Measurements from ENCODE around the gene TCTN3.
"Not testable (repeated sequence)": the region's sequence is repeated elsewhere in the genome, so short reads cannot be mapped to it uniquely, and the experiment has no call there.

The TCTN3 gene

GRCh38 chr10:95675403-95676116 is 18.2 kb downstream of the TCTN3 start:
- DNase-seq: no peak

- no peak for DNase-seq
Measured at GRCh38 chr10:95674643-95675042, 19.1 kb downstream of the TCTN3 start.

GRCh38 chr10:95672641-95673040 is 21.1 kb downstream of the TCTN3 start:
- DNase-seq: not testable (repeated sequence)

GRCh38 chr10:95664543-95664942 is 29.2 kb downstream of the TCTN3 start:
- no peak for DNase-seq

- no peak for DNase-seq
Measured at GRCh38 chr10:95663496-95663895, 30.2 kb downstream of the TCTN3 start.

- DNase-seq: no peak
Measured at GRCh38 chr10:95661818-95662217, 31.9 kb downstream of the TCTN3 start.

GRCh38 chr10:95660283-95660682 is 33.4 kb downstream of the TCTN3 start:
- DNase-seq: no peak

- no peak for DNase-seq
Measured at GRCh38 chr10:95657250-95657649, 36.5 kb downstream of the TCTN3 start.

- DNase-seq: peak; percentile 77
Measured at GRCh38 chr10:95656291-95657164, 37.2 kb downstream of the TCTN3 start, which contains the start of gene ALDH18A1. TSS of gene ALDH18A1 (minus strand) at chr10:95656711. CDS start at chr10:95653377, 3,334 bp downstream.

- DNase-seq: peak; percentile 12
Measured at GRCh38 chr10:95655571-95656290, 38.0 kb downstream of the TCTN3 start.

GRCh38 chr10:95653895-95654294 is 39.8 kb downstream of the TCTN3 start:
- no peak for DNase-seq

GRCh38 chr10:95651346-95652060 is 42.2 kb downstream of the TCTN3 start:
- DNase-seq: no peak

GRCh38 chr10:95650232-95650631 is 43.5 kb downstream of the TCTN3 start:
- no peak for DNase-seq

- no peak for DNase-seq
Measured at GRCh38 chr10:95648138-95648537, 45.6 kb downstream of the TCTN3 start.

- DNase-seq: no peak
Measured at GRCh38 chr10:95646160-95646559, 47.6 kb downstream of the TCTN3 start.

- DNase-seq: no peak
Measured at GRCh38 chr10:95644901-95645300, 48.8 kb downstream of the TCTN3 start.

GRCh38 chr10:95640891-95641315 is 52.8 kb downstream of the TCTN3 start:
- no peak for DNase-seq

- no peak for DNase-seq
Measured at GRCh38 chr10:95637911-95638310, 55.8 kb downstream of the TCTN3 start.

GRCh38 chr10:95637140-95637539 is 56.6 kb downstream of the TCTN3 start:
- no peak for DNase-seq

- no peak for DNase-seq
Measured at GRCh38 chr10:95635319-95635733, 58.4 kb downstream of the TCTN3 start.

- no peak for DNase-seq
Measured at GRCh38 chr10:95628786-95629185, 64.9 kb downstream of the TCTN3 start.

- DNase-seq: no peak
Measured at GRCh38 chr10:95626500-95626899, 67.2 kb downstream of the TCTN3 start.

- not testable (repeated sequence) for DNase-seq
Measured at GRCh38 chr10:95620415-95620814, 73.3 kb downstream of the TCTN3 start.
